Endothelial cell of umbilical vein (primary cell): ENCODE results near the gene XPNPEP1. TPM values are rescaled to one million over a fixed set of nuclear protein-coding genes. Genes with fewer than 3 reads are reported as not detected.

Experiments used
- BruUV-seq: library from RNA; stranded (reverse); fragments of 400-500 nt; replicated peaks from 2 replicates; lab custom pipeline; 2021; lab: Mats Ljungman, UMichigan
- CTCF ChIA-PET: fragments of 300-600, 350-600 bp; sonication (Branson Sonifier 250); formaldehyde crosslinking; loops from one replicate; lab custom pipeline; 2021; ENCODE audit warnings: antibody characterized with exemption, inconsistent platforms; lab: Charles Lee
- POLR2A ChIA-PET: fragments of 300-600, 350-600 bp; sonication (Branson Sonifier 250); formaldehyde crosslinking; loops from one replicate; lab custom pipeline; 2021; ENCODE audit warnings: antibody characterized with exemption, inconsistent platforms; lab: Charles Lee
- DNase-seq: peaks from one replicate; pipeline ENCODE4 v3.0.0-alpha.2; 2011; ENCODE audit warnings: low read depth, low spot score
- FAIRE-seq: peaks from 2 replicates; lab custom pipeline; 2011; peaks lifted over from hg19 to GRCh38; lab: Jason Lieb, UNC
- H2AFZ ChIP-seq: 2 replicates; pipeline ENCODE4 v1.6.0; 2012; ENCODE audit warnings: low read depth, low read length, control low read depth, inconsistent platforms
- H3K27ac ChIP-seq: 2 replicates; pipeline ENCODE4 v1.5.1; 2011; ENCODE audit warnings: low read depth, mild to moderate bottlenecking, control low read depth, low read length, moderate library complexity; ENCODE audit not compliant: insufficient read depth
- H3K27me3 ChIP-seq, 2 experiments: 2 replicates each; pipeline versions ENCODE4 v1.6.0 to v1.6.1; 2011; ENCODE audit warnings: low read length in 2 of 2, mixed read lengths in 1 of 2; ENCODE audit not compliant: control insufficient read depth in 2 of 2, insufficient read depth in 2 of 2
- H3K36me3 ChIP-seq, 2 experiments: 2 replicates in 1 of 2; 3 replicates in 1 of 2; pipeline ENCODE4 v1.5.1; 2011; ENCODE audit warnings: low read length in 2 of 2, mild to moderate bottlenecking in 1 of 2, moderate library complexity in 1 of 2; ENCODE audit not compliant: control insufficient read depth in 2 of 2, insufficient read depth in 2 of 2; ENCODE audit errors: extremely low read depth in 1 of 2
- H3K4me1 ChIP-seq: 3 replicates; pipeline ENCODE4 v1.5.1; 2011; ENCODE audit warnings: mild to moderate bottlenecking, low read length; ENCODE audit not compliant: control insufficient read depth, insufficient read depth; ENCODE audit errors: extremely low read depth
- H3K4me2 ChIP-seq: 2 replicates; pipeline ENCODE4 v1.6.1; 2011; ENCODE audit warnings: low read length, control low read depth, mixed read lengths; ENCODE audit not compliant: insufficient read depth
- H3K4me3 ChIP-seq, 3 experiments: fragments of 200-600 bp in 1 of 3; sonication (generic), shearing (Covaris generic) in 1 of 3; replicated peaks in 1 of 3; 2 replicates each; pipeline ENCODE4 v1.5.1; 2011 to 2016; ENCODE audit warnings: control low read depth in 3 of 3, low read length in 3 of 3, mild to moderate bottlenecking in 2 of 3, inconsistent platforms in 1 of 3, low read depth in 1 of 3, moderate library complexity in 1 of 3; ENCODE audit not compliant: insufficient read depth in 1 of 3
- H3K79me2 ChIP-seq: 2 replicates; pipeline ENCODE4 v1.6.0; 2012; ENCODE audit warnings: low read length, inconsistent platforms; ENCODE audit not compliant: control insufficient read depth, insufficient read depth
- H3K9ac ChIP-seq: replicated peaks from 2 replicates; pipeline ENCODE3; 2011; ENCODE audit warnings: low read length, control low read depth; ENCODE audit not compliant: insufficient read depth; ENCODE audit errors: extremely low read depth
- H3K9me1 ChIP-seq: replicated peaks from 3 replicates; pipeline ENCODE4 v1.6.0; 2011; ENCODE audit warnings: mild to moderate bottlenecking, low read length; ENCODE audit not compliant: control insufficient read depth, insufficient read depth; ENCODE audit errors: extremely low read depth
- H3K9me3 ChIP-seq: replicated peaks from 2 replicates; pipeline ENCODE4 v1.5.1; 2012; ENCODE audit warnings: low read length, inconsistent platforms; ENCODE audit not compliant: control insufficient read depth, insufficient read depth
- H4K20me1 ChIP-seq: replicated peaks from 2 replicates; pipeline ENCODE3; 2011; ENCODE audit warnings: mild to moderate bottlenecking, low read length; ENCODE audit not compliant: control insufficient read depth, insufficient read depth; ENCODE audit errors: extremely low read depth
- EZH2 ChIP-seq: IDR thresholded peaks from 2 replicates; pipeline ENCODE4 v1.6.1; 2012; ENCODE audit warnings: borderline replicate concordance, low read depth, mild to moderate bottlenecking, moderate library complexity, low read length, inconsistent platforms; ENCODE audit not compliant: severe bottlenecking
- FOS ChIP-seq: IDR thresholded peaks from 2 replicates; pipeline ENCODE4 v1.6.1; 2011; ENCODE audit warnings: mild to moderate bottlenecking, low read length, moderate library complexity, borderline replicate concordance; ENCODE audit not compliant: insufficient read depth
- GATA2 ChIP-seq: IDR thresholded peaks from 2 replicates; pipeline ENCODE4 v1.7.0; 2011; ENCODE audit warnings: low read depth, mild to moderate bottlenecking, moderate library complexity, mixed read lengths, low read length; ENCODE audit not compliant: insufficient read length, insufficient read depth
- JUN ChIP-seq: IDR thresholded peaks from 2 replicates; pipeline ENCODE4 v1.6.1; 2011; ENCODE audit warnings: borderline replicate concordance, low read depth; ENCODE audit not compliant: insufficient read length, insufficient read depth
- MYC ChIP-seq: IDR thresholded peaks from one replicate; pipeline ENCODE4 v1.6.1; 2011; ENCODE audit warnings: mild to moderate bottlenecking, low read depth, low read length
- POLR2A ChIP-seq: IDR thresholded peaks from 2 replicates; pipeline ENCODE4 v1.6.1; 2012; ENCODE audit warnings: low read depth, mild to moderate bottlenecking, control low read depth, low read length
- POLR2AphosphoS5 ChIP-seq: IDR thresholded peaks from 2 replicates; pipeline ENCODE4 v1.6.1; 2012; ENCODE audit warnings: low read depth, mild to moderate bottlenecking, control low read depth, low read length, moderate library complexity; ENCODE audit not compliant: insufficient read depth
- dilution Hi-C: fragments of 300-500 bp; cut with MboI; formaldehyde crosslinking; loops from one replicate; pipeline ENCODE4 v1.15.0; 2019; ENCODE audit warnings: low sequenced_read_pairs; ENCODE audit not compliant: extremely low pct_ligation_motif_present
- intact Hi-C: fragments of 100-400 bp; cut with micrococcal nuclease; formaldehyde crosslinking; loops from one replicate; pipeline ENCODE4 v1.10.0; 2022
- polyA plus RNA-seq, 4 experiments: library from polyadenylated mRNA; depleted of rRNA in 3 of 4; stranded (reverse) in 3 of 4; unstranded in 1 of 4; fragments of >200 nt; gene quantifications; 2 replicates each; pipeline versions ENCODE4 v1.2.1 to v1.2.3, GENCODE V29; 2011 to 2012; ENCODE audit warnings: missing spikeins in 1 of 4
- total RNA-seq: library from RNA; stranded (reverse); gene quantifications from 2 replicates; pipeline ENCODE4 v1.2.3, GENCODE V29; 2021
- TF ChIP-seq, protein P1 (sequence below): IDR thresholded peaks from 2 replicates; pipeline ENCODE4 v1.6.1; 2011; ENCODE audit not compliant: insufficient read depth, insufficient read length

XPNPEP1 gene
- total and polyA plus RNA-seq, 2 donors (not counting 3 experiments of a cell fraction or from before 2014, with no cell fraction given): 81.1 to 245 TPM

DNA sequence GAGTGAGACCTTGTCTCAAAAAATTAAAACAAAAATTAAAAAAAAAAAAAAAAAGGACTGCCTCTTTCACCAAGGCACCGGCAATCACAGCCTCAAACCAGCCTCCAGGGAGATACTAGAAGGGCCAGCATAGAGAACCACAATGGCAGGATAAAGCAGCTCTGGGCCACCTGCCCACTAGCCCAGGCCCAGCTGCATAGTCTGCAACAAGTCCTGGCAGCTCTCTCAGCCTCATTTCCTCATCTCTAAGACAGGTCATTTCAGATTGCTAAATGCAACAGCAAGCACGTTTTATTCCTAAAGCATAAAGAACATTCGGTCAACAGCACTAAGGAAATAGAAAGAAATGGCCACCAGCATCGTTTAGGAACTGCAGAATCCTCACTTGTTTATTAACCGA is 28.8 kb downstream of the XPNPEP1 start:
- Histone ChIP-seq H2AFZ (no peak overlapping the region), H3K9me3 (no peaks in the 10 kb centered on the region), H3K4me3 (no peak overlapping the region), H3K9ac (no peak overlapping the region), H4K20me1 (no peaks in the 10 kb centered on the region), H3K27ac (no peak overlapping the region), H3K79me2 (peaks cover 8% of the 10 kb centered on the region), H3K27me3 (no peaks in the 10 kb centered on the region), H3K36me3 (peaks cover 0 to 10% of the 10 kb centered on the region in 2 experiments), H3K4me2 (no peak overlapping the region), H3K9me1 (no peaks in the 10 kb centered on the region), H3K4me1 (peaks cover 21% of the 10 kb centered on the region)
- intact Hi-C loops: no loop called here
- FAIRE-seq: peak; percentile 44
- TF ChIP-seq, protein P1, sequence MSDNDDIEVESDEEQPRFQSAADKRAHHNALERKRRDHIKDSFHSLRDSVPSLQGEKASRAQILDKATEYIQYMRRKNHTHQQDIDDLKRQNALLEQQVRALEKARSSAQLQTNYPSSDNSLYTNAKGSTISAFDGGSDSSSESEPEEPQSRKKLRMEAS: no peak
- no peak for TF ChIP-seq EZH2
- no TSS peak for BruUV-seq
- CTCF ChIA-PET: interaction anchor here (0.5 to 7.0 kb wide), 5 partner anchors 10 to 247 kb away, joined by 3 to 68 read pairs (median 3); no protein-coding TSS in a partner anchor
- POLR2A ChIA-PET: interaction anchor here (0.7 kb wide), 1 partner anchor 64 kb away, joined by 3 read pairs; no protein-coding TSS in a partner anchor
- DNase-seq: peak; percentile 80
- dilution Hi-C loops: loop anchor here (25.0 kb wide), 1 partner anchor 393 kb away; no protein-coding TSS in a partner anchor

GRCh38 chr10:109893386-109893785 is 29.9 kb downstream of the XPNPEP1 start:
- Histone ChIP-seq H3K9ac (no peak overlapping the region), H3K79me2 (peaks cover 5% of the 10 kb centered on the region), H3K4me2 (no peak overlapping the region), H3K4me1 (peaks cover 14% of the 10 kb centered on the region), H2AFZ (no peak overlapping the region), H4K20me1 (no peaks in the 10 kb centered on the region), H3K4me3 (no peak overlapping the region), H3K36me3 (peaks cover 0 to 13% of the 10 kb centered on the region in 2 experiments), H3K9me1 (no peaks in the 10 kb centered on the region), H3K27me3 (no peaks in the 10 kb centered on the region), H3K9me3 (no peaks in the 10 kb centered on the region), H3K27ac (no peak overlapping the region)
- intact Hi-C loops: no loop called here
- dilution Hi-C loops: loop anchor here (25.0 kb wide), 1 partner anchor 394 kb away; no protein-coding TSS in a partner anchor
- no TSS peak for BruUV-seq
- no peak for DNase-seq
- CTCF ChIA-PET: interaction anchor here (7.0 kb wide), 1 partner anchor 9 kb away, joined by 68 read pairs; no protein-coding TSS in a partner anchor
- no peak for FAIRE-seq
- TF ChIP-seq GATA2: no peak
- TF ChIP-seq, protein P1: no peak
- TF ChIP-seq JUN: no peak
- no peak for TF ChIP-seq FOS
- TF ChIP-seq EZH2: no peak
- TF ChIP-seq MYC: no peak
- TF ChIP-seq POLR2A: no peak
- no peak for TF ChIP-seq POLR2AphosphoS5
- POLR2A ChIA-PET: no interaction called here
